Transverse colon (tissue), 3 donors: Measurements from ENCODE around the gene RHBDD1.

Source experiments
- CTCF ChIP-seq, 5 experiments: fragments of 200-600 bp in 3 of 5; fragments of 450-650 bp in 2 of 5; sonication (generic) in 3 of 5; IDR thresholded peaks; 1 replicate in 2 of 5; 2 replicates in 3 of 5; pipeline ENCODE4 v1.5.1; 2016 to 2017; ENCODE audit warnings: antibody characterized with exemption in 5 of 5, inconsistent platforms in 3 of 5, mild to moderate bottlenecking in 2 of 5, moderate library complexity in 1 of 5
- POLR2A ChIP-seq: fragments of 450-650 bp; IDR thresholded peaks from one replicate; pipeline ENCODE4 v1.6.1; 2016; ENCODE audit warnings: antibody characterized with exemption, mild to moderate bottlenecking, moderate library complexity

GRCh38 chr2:226797989-226798421 is 37.8 kb upstream of the RHBDD1 start:
- TF ChIP-seq CTCF (IDR thresholded peaks at IDR 0.05), result no peak
- TF ChIP-seq POLR2A, result no peak
